ENCODE results near the gene BTLA.
"Not testable (repeated sequence)": the region's sequence is repeated elsewhere in the genome, so short reads cannot be mapped to it uniquely, and the experiment has no call there.

BTLA gene

GRCh38 chr3:112492124-112492523 lies 7.1 kb downstream of the BTLA start:
- DNase-seq (ENCODE audit: low read depth in 2 of 2, low spot score in 1 of 2): no peak

DNA sequence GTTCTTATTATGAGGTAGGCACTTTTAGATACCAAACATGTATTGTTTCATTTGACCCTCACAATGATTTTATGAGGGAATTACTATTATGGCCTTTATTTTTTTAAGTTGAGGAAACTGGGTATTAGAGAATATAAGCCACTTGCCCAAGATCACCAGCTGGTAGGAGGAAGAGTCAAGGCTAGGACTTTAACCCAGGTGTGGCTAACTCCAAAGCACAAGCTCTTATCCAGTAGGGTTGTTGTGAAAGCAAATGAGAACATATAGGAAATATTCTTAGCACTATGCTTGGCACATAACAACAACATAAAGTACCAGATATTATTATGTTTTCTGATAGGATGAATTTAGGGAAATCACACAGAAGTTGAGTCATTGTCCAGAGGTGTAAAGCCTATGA lies 7.9 kb downstream of the BTLA start:
- DNase-seq (ENCODE audit: low read depth in 2 of 2, low spot score in 1 of 2): no peak

DNA sequence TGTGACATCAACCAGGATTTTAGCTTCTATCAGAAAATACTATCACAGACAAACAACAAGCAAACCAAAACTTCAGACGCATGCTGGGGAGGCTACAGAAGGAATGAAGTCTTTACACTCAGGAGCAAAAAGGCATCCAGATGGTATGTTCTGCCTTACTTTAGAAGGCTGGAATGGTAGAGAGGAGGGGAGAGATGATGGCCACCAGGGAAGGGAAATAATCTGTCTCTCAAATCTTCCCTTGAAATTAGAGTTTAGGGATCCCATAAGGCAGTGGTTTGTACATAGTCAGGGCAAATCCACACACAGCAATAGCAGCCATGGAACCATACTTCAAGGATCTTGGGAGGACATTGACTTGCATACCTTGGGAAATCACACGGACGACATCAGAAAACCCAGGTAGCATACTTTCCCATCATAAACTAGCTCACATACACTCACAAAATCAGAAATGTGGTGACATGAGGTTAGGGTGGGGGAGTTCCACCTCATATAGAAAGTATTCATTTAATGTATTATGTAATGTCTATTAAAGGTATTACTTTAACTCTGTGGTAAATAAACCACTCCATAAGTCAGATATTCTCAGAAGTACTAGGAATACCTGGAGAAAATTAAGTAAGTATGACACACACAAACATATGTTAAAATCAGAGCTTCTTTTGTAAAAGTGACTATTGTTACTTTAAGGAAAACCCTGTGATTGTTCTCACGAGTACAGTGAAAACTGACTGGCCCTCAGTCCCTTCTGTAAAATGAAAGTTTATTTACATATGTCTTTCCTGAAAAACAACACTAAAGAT lies 9.4 kb downstream of the BTLA start:
- DNase-seq (ENCODE audit: low read depth in 2 of 2, low spot score in 1 of 2): no peak

GRCh38 chr3:112486811-112487505 lies 12.3 kb downstream of the BTLA start:
- DNase-seq (ENCODE audit: low read depth in 2 of 2, low spot score in 1 of 2): no peak

GRCh38 chr3:112484352-112484751 lies 14.9 kb downstream of the BTLA start:
- DNase-seq (ENCODE audit: low read depth in 2 of 2, low spot score in 1 of 2): no peak

- no peak for DNase-seq (ENCODE audit: low read depth in 2 of 2, low spot score in 1 of 2)
These were observed 16.6 kb downstream of the BTLA start for GRCh38 chr3:112482675-112483074.

DNA sequence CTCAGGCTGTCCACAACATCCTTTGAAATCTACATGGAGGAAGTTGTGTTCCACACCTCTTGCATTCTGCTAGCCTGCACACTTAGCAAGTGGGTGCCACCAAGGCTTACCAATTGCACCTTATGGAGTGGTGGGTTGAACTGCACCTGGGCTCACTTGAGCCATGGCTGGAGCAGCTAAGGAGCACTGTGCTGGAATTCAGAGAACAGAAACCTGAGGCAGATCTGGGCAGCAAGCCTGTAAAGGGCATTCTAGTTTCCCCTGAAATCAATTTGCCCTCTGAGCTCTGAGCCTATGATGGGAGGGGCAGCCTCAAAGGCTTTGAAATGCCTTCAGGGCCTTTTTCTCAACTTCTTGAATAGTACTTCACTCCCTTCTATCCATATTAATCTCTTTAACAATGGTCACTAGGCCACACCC lies 18.0 kb downstream of the BTLA start:
- no peak for DNase-seq (ENCODE audit: low read depth in 2 of 2, low spot score in 1 of 2)

- no peak for DNase-seq (ENCODE audit: low read depth in 2 of 2, low spot score in 1 of 2)
These were observed 21.4 kb downstream of the BTLA start for GRCh38 chr3:112477891-112478290.

DNA sequence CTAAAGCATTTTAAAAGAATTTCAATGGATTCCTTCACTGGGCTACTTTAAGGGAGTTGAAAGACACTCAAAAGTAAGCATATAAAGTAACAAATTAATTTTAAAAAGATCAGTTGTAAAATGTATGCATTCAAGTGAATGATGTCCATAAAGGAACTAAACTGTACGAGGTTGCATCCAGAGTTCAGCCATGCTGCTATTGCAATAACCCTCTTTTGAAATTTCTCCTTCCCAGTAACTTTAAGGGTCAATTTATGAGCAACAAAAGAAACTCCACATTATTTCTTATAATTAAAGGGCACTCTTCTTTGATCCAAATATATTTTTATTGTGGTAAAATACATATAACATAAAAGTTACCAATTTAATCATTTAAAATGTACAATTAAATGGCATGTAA lies 22.9 kb downstream of the BTLA start:
- DNase-seq (ENCODE audit: low read depth in 2 of 2, low spot score in 1 of 2): no peak

DNA sequence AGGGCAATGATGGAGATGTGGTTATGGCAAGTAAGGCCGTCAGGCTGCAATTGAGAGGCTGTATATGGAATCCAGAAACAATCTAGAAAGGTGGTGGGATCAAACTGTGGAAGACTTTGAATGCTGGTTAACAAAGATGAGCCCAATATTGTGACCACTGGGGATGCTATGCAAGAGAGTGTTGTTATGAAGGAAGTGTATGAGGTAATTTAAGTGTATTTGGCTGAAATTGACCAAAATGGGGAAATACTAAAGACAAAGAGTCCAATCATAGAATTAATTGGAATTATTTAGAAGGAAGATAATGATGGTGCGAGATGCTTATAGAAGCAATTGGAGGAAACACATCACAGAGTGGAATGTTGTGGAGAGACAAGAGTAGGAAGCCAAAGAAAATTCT lies 24.5 kb downstream of the BTLA start:
- DNase-seq (ENCODE audit: low read depth in 2 of 2, low spot score in 1 of 2): no peak

- no peak for DNase-seq (ENCODE audit: low read depth in 2 of 2, low spot score in 1 of 2)
These were observed 26.6 kb downstream of the BTLA start for GRCh38 chr3:112472691-112473090.

DNA sequence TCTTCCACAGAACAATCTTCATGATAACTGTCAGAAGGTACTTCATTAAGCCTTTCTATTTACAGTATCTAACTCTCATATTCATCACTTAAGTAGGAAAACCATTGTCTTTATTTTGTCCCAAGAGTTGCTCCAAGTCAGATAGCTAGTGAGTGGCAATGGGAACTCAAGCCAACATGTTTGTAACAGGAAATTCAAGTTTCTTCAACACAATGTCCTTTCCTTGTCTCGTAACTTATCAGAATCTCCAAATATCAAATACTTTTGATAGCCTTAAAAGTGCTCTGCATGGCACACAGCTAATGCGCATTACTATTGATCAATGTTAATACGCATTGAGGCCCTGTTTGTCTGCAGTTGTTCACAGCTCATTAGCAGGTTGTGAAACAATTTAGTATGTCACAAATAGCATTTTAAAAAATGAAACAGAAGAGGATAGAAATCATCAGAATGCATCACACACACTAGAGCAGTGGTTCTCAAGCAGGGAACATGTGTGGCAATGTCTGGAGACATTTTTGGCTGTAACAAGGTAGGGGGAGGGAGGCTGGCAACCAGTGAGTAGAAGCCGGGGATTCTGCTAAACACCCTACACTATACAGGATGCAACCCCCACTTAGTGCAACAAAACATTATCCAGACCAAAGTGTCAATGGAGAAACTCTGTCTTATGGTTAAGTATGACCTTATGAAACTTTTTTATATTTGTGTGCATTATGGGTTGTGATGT lies 27.5 kb downstream of the BTLA start:
- no peak for DNase-seq (ENCODE audit: low read depth in 2 of 2, low spot score in 1 of 2)

- DNase-seq (ENCODE audit: low read depth in 2 of 2, low spot score in 1 of 2): no peak
These were observed 28.5 kb downstream of the BTLA start for GRCh38 chr3:112470788-112471187.

- DNase-seq (ENCODE audit: low read depth in 2 of 2, low spot score in 1 of 2): no peak
These were observed 29.6 kb downstream of the BTLA start for GRCh38 chr3:112469671-112470070.

DNA sequence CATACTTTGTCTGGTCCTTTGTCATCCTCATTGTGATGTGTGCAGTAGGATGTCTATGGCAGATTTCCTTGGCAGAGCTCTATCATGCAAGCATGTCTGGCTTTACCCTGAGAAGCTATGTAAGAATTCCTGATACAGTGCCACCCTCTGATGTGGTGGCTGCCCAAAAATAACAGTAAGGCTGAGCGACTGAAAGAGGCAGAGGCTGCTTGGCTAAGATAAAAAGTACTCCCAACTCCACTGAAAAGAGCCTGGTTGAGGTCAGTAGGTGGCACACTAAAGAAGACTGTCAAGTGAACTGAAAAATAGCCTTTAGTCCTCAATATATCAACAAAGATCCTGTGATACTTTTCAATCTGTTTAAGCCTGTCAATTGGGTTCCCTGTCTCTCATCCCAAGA lies 31.7 kb downstream of the BTLA start:
- DNase-seq (ENCODE audit: low read depth in 2 of 2, low spot score in 1 of 2): no peak

- DNase-seq (ENCODE audit: low read depth in 2 of 2, low spot score in 1 of 2): no peak
These were observed 33.3 kb downstream of the BTLA start for GRCh38 chr3:112466020-112466419.

DNA sequence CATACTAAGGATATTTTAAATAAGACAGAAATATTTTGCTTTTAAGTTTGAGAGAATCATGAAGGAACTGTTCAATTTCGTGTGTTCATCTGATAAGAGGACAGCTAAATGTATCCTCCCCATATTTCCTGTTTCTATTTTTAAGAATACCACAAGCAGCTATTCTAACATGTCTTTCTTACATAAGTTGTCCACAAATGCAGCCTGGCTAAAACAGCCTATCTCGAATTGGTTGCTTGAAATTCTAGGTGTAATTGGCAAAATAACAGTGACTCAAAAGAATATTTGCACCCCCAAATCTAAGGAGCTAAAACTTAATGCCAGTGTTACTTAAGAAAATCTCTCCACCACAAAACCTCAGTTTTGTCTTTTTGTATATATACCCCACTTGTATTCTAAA lies 35.0 kb downstream of the BTLA start:
- DNase-seq (ENCODE audit: low read depth in 2 of 2, low spot score in 1 of 2): no peak

DNA sequence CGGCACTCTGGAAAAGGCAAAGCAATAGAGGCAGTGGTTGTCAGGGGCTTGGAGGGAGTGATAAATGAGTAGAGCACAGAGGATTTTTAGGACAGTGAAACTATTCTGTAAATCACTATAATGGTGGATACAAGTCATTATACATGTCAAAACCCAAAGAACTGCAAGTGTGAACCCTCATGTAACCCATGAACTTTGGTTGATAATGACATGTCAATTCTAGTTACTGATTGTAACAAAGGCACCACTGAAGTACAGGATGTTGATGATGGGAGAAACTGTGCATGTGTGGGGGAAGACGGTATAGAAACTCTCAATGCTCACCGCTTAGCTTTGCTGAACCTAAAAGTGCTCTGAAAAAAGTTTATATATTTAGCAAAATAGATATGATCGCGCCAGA lies 36.0 kb downstream of the BTLA start:
- DNase-seq (ENCODE audit: low read depth in 2 of 2, low spot score in 1 of 2): no peak

GRCh38 chr3:112461787-112462186 lies 37.5 kb downstream of the BTLA start:
- DNase-seq (ENCODE audit: low read depth in 2 of 2, low spot score in 1 of 2): not testable (repeated sequence)

GRCh38 chr3:112460519-112461195 lies 38.6 kb downstream of the BTLA start:
- DNase-seq (ENCODE audit: low read depth in 2 of 2, low spot score in 1 of 2): no peak

DNA sequence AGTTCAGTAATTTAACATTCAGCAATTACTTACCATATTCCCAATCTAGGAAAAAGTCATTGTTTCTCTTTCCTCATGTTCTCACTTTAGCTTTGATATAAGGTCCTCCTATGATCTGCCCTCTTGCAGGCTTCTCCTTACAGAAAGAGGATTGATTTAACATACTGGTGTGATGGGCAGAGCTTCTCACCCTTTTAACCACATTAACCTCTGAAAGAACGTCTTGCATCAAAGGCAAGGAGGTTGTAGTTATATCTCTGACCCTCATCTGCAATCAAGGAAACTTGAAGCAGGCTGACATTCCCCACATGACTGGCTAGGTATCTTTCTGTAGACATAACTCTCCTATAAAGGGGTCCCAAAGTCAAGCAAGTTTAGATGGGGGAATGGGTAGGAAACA lies 39.5 kb downstream of the BTLA start:
- DNase-seq (ENCODE audit: low read depth in 2 of 2, low spot score in 1 of 2): no peak

DNA sequence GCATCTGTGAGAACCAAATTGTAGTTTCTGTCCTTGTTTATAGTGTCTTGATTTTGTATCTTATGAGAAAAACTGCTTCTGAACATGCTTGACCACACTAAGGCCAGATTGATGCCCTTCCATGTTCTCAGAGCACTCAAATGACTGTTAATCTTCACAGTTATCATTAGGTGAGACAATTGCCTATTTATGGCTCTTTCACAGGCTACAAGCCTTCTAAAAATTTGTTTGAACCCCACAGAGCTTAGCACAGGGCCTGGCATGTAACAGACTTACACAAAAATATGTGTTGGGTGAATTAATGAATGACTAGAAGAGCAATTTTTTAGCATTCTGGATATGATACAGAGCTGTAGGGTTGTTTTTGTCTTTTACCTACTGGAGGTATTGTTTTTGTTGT lies 43.1 kb downstream of the BTLA start:
- DNase-seq (ENCODE audit: low read depth in 2 of 2, low spot score in 1 of 2): no peak

Measured in stimulated activated CD8-positive, alpha-beta memory T cell treated with anti-CD3 and anti-CD28 coated beads, Interleukin-4, amount 100 ng/mL, for 4 hours (primary cell).